GM18498 (cell line): ENCODE measurements around the gene KRTAP20-4.

Experiments used
- ATAC-seq: cut with Tn5 transposase; IDR thresholded peaks from one replicate; pipeline ENCODE4 v1.9.1; 2021; ENCODE audit warnings: mild to moderate bottlenecking, moderate library complexity; ENCODE audit not compliant: unreplicated experiment

Gene KRTAP20-4

DNA sequence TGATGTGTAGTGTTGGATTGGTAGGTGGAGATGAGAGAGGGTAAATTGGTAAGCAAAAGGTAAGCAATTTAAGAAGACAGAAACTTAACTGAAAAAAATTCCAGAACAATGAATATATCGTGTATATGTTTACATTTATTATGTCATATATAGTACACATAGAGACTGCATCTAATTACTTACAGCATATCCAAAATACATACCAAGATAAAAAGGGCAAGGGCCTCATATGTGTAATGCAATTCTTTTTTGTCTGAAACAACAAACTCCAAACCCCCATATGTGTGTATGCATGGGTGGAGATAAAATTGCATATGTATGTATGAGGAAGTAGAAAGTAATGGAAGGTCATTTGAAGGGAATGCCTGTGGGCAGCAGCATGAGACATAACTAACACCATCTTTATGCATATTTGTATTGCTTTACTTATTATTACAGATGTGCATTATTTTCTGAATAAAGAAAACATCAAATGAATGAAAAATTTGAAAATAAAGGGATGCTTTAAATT is 26.5 kb downstream of the KRTAP20-4 start:
- ATAC-seq: no peak

DNA sequence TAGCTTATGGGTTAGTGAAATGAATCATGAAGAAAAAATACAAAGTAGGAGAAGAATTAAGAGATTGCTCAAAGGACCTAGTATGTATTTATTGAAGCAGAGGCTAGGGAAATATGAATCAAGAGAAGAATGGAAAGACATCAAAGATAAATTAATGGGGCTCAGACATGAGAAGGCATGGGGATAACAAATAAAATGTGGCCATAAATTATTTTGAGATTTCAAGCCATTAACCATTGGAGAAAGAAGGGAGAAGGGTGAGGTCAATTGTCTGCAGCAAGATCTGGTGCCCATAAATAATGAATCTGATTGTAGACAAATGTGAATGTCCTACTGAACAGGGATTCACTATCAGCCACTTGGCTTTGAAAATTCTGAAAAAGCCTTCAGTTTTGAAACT is 32.5 kb downstream of the KRTAP20-4 start:
- no peak for ATAC-seq

DNA sequence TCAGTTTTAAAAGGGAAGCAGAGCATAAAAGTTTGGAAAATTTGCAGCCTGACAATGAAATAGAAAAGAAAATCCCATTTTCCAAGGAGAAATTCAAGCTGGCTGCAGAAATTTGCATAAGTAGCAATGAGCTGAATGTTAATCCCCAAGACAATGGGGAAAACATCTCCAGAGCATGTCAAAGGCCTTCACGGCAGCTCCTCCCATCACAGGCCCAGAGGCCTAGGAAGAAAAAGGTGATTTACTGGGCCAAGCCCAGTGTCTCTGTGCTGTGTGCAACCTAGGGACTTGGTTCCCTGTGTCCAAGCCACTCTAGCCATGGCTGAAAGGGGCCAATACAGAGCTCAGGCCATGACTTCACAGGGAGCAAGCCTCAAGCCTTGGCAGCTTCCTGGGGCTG is 48.3 kb downstream of the KRTAP20-4 start:
- no peak for ATAC-seq
